Measurements from ENCODE around the gene EFCAB14. TPM values are rescaled to one million over a fixed set of nuclear protein-coding genes. Genes with fewer than 3 reads are reported as not detected.

The EFCAB14 gene
- total and polyA plus RNA-seq, 9 of the 15 experiments (the other 6 are each of a cell fraction or from before 2014, with no cell fraction given) = 7.3 to 49.0 (median 37.3) TPM

DNA sequence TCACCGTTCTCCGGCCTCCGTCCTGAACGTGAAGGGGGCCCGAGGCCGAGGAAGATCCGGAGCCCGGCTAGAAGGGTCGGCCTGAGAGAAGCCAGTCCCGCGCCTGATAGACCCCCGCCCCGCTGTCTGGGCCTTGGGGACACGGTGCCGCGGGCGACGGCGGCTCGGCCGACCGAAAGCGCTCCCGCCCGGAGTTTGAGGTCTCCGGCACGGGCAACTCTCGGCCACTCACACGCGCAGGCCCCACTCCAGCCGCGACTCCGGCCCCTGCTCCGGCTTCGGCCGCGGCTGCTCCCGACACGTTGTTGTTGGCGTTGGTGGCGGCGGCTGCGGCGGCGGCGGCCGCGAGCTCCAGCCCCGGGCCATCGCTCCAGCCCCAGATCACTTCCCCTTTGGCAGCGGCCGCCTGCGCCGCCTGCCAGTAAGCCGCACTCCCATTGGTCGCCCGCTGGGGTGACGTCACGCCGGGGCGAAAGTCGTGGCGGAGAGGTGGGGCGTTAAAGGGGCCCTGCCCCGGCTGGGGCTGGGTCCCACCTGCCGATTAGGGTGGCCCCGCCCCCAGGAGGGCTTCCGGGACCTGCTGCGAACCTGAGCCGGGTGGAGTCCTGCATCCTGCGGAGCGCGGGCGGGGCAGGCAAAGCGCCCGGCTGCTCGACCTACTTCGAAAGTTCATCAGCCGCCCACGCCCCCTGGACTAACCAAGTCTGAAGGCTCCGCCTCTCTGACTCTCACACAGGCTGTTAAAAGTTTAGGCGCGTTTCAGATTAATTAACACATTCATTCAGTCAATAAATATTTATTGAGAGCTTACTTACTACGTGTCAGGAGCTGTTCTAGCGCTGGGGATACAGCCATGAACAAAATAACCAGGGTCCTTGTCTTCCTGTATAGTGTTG lies at the start of gene EFCAB14 (continued):
- 0 out of 4 replicates have a peak, but pooled peaks of 1 of the 2 experiments have one; percentile 79 for TF ChIP-seq MLX (CRISPR knock-in tag; conservative IDR thresholded peaks at IDR 0.05)
- no peak for TF ChIP-seq ARHGAP35 (IDR thresholded peaks at IDR 0.05; ENCODE audit: partially characterized antibody)
- peak; percentile 99 for TF ChIP-seq CTBP1 (IDR thresholded peaks at IDR 0.05; ENCODE audit: borderline replicate concordance)
- TF ChIP-seq, protein P1, sequence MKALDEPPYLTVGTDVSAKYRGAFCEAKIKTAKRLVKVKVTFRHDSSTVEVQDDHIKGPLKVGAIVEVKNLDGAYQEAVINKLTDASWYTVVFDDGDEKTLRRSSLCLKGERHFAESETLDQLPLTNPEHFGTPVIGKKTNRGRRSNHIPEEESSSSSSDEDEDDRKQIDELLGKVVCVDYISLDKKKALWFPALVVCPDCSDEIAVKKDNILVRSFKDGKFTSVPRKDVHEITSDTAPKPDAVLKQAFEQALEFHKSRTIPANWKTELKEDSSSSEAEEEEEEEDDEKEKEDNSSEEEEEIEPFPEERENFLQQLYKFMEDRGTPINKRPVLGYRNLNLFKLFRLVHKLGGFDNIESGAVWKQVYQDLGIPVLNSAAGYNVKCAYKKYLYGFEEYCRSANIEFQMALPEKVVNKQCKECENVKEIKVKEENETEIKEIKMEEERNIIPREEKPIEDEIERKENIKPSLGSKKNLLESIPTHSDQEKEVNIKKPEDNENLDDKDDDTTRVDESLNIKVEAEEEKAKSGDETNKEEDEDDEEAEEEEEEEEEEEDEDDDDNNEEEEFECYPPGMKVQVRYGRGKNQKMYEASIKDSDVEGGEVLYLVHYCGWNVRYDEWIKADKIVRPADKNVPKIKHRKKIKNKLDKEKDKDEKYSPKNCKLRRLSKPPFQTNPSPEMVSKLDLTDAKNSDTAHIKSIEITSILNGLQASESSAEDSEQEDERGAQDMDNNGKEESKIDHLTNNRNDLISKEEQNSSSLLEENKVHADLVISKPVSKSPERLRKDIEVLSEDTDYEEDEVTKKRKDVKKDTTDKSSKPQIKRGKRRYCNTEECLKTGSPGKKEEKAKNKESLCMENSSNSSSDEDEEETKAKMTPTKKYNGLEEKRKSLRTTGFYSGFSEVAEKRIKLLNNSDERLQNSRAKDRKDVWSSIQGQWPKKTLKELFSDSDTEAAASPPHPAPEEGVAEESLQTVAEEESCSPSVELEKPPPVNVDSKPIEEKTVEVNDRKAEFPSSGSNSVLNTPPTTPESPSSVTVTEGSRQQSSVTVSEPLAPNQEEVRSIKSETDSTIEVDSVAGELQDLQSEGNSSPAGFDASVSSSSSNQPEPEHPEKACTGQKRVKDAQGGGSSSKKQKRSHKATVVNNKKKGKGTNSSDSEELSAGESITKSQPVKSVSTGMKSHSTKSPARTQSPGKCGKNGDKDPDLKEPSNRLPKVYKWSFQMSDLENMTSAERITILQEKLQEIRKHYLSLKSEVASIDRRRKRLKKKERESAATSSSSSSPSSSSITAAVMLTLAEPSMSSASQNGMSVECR (CRISPR knock-in tag; IDR thresholded peaks at IDR 0.05) = peak; percentile 79
- peak; percentile 67 to 88; a peak in 3 of 4 replicates for TF ChIP-seq NONO (IDR thresholded peaks at IDR 0.05; ENCODE audit: low read depth in 2 of 2, low read length in 1 of 2)
- peak; percentile 60 for TF ChIP-seq EGR1 (conservative IDR thresholded peaks at IDR 0.05)
- TF ChIP-seq E2F4 (CRISPR knock-in tag; IDR thresholded peaks at IDR 0.05; ENCODE audit: low read depth) = no peak
- TF ChIP-seq YY1 (IDR thresholded peaks at IDR 0.05; ENCODE audit: borderline replicate concordance in 1 of 3, control insufficient read depth in 1 of 3, extremely low read depth in 1 of 3, insufficient read depth in 3 of 3, insufficient read length in 1 of 3, insufficient replicate concordance in 2 of 3, low read depth in 1 of 3, low read length in 2 of 3) = peak in 2 of 3 experiments; percentile 61 to 73
- no peak for TF ChIP-seq POLR3A (IDR thresholded peaks at IDR 0.05; ENCODE audit: borderline replicate concordance, extremely low read depth, insufficient read depth, insufficient read length)
- TF ChIP-seq E2F3 (CRISPR knock-in tag; IDR thresholded peaks at IDR 0.05) = peak; percentile 20; the same call in 1 of the 2 replicates
- no peak for TF ChIP-seq MCM5 (IDR thresholded peaks at IDR 0.05; ENCODE audit: low read depth)
- TF ChIP-seq BCOR (IDR thresholded peaks at IDR 0.05) = 0 out of 2 replicates have a peak, but pooled peaks have one; percentile 12
- TF ChIP-seq ZBTB17 (CRISPR knock-in tag; IDR thresholded peaks at IDR 0.05) = 0 out of 2 replicates have a peak, but pooled peaks have one; percentile 78
- no peak; the same call in 1 of the 2 replicates for TF ChIP-seq NR4A1 (CRISPR knock-in tag; IDR thresholded peaks at IDR 0.05)
- TF ChIP-seq NR4A1 (tag; IDR thresholded peaks at IDR 0.05) = peak; percentile 54; the same call in 1 of the 2 replicates
- peak; percentile 85 for TF ChIP-seq ATF1 (CRISPR knock-in tag; IDR thresholded peaks at IDR 0.05)
- TF ChIP-seq ATF1 (tag; IDR thresholded peaks at IDR 0.05) = peak; percentile 99
- TF ChIP-seq SMAD1 (IDR thresholded peaks at IDR 0.05; ENCODE audit: low read depth, low read length, partially characterized antibody) = peak; percentile 57
- TF ChIP-seq RNF2 (IDR thresholded peaks at IDR 0.05) = peak; percentile 87
- peak in 1 of 2 experiments; percentile 30; a peak in 1 of 3 replicates for TF ChIP-seq CBX3 (IDR thresholded peaks at IDR 0.05; ENCODE audit: borderline replicate concordance in 1 of 2, low read length in 2 of 2)
- TF ChIP-seq GTF2E2 (tag; IDR thresholded peaks at IDR 0.05) = peak; percentile 84

All from K562 (cell line).